HCT116 (cell line): ENCODE measurements around the gene KIAA0319L.

Experiments used
- ATF3 ChIP-seq: IDR thresholded peaks from 2 replicates; pipeline ENCODE4 v1.6.1; 2012
- CTCF ChIP-seq, 3 experiments: fragments of 200-600 bp in 1 of 3; sonication (generic) in 1 of 3; IDR thresholded peaks in 2 of 3; conservative IDR thresholded peaks in 1 of 3; 2 replicates each; pipeline ENCODE4 v1.5.1; 2012 to 2017; ENCODE audit warnings: low read depth in 2 of 3, low read length in 2 of 3, antibody characterized with exemption in 1 of 3, borderline replicate concordance in 1 of 3, control low read depth in 1 of 3, mild to moderate bottlenecking in 1 of 3, mixed read lengths in 1 of 3, mixed run types in 1 of 3, moderate library complexity in 1 of 3; ENCODE audit not compliant: insufficient read depth in 1 of 3
- EGR1 ChIP-seq: IDR thresholded peaks from 2 replicates; pipeline ENCODE4 v1.6.1; 2012; ENCODE audit warnings: low read depth
- EZH2phosphoT487 ChIP-seq: fragments of 200-600 bp; IDR thresholded peaks from 2 replicates; pipeline ENCODE4 v1.6.1; 2018; ENCODE audit warnings: antibody characterized with exemption, borderline replicate concordance
- POLR2A ChIP-seq: IDR thresholded peaks from 2 replicates; pipeline ENCODE4 v1.7.0; 2011; ENCODE audit warnings: borderline replicate concordance; ENCODE audit not compliant: insufficient read depth, insufficient read length; ENCODE audit errors: extremely low read depth
- POLR2AphosphoS5 ChIP-seq: IDR thresholded peaks from 2 replicates; pipeline ENCODE4 v1.6.1; 2011; ENCODE audit warnings: mild to moderate bottlenecking, low read depth, low read length, moderate library complexity
- RAD21 ChIP-seq: IDR thresholded peaks from 2 replicates; pipeline ENCODE4 v1.6.1; 2012; ENCODE audit warnings: low read depth, mild to moderate bottlenecking
- REST ChIP-seq: IDR thresholded peaks from 2 replicates; pipeline ENCODE4 v1.6.1; 2012; ENCODE audit warnings: low read depth
- TCF7L2 ChIP-seq: IDR thresholded peaks from 2 replicates; pipeline ENCODE4 v1.7.0; 2011; ENCODE audit warnings: borderline replicate concordance, inconsistent platforms; ENCODE audit not compliant: insufficient read depth, insufficient read length; ENCODE audit errors: extremely low read depth

GRCh38 chr1:35574655-35575415, 17.6 kb upstream of the KIAA0319L start:
- no peak for TF ChIP-seq POLR2AphosphoS5
- TF ChIP-seq CTCF (IDR thresholded peaks at IDR 0.05 in 2 of 3, conservative IDR thresholded peaks at IDR 0.05 in 1 of 3; ENCODE audit: borderline replicate concordance in 1 of 3, insufficient read depth in 1 of 3, low read depth in 2 of 3, low read length in 2 of 3) = no peak
- TF ChIP-seq EGR1 = no peak
- no peak for TF ChIP-seq REST
- no peak for TF ChIP-seq RAD21
- no peak for TF ChIP-seq POLR2A
- TF ChIP-seq EZH2phosphoT487 = no peak
- TF ChIP-seq ATF3 = no peak
- TF ChIP-seq TCF7L2 = no peak
